ENCODE data around the gene ZNF777.
"Not testable (repeated sequence)": the region's sequence is repeated elsewhere in the genome, so short reads cannot be mapped to it uniquely, and the experiment has no call there.

Gene ZNF777

DNA sequence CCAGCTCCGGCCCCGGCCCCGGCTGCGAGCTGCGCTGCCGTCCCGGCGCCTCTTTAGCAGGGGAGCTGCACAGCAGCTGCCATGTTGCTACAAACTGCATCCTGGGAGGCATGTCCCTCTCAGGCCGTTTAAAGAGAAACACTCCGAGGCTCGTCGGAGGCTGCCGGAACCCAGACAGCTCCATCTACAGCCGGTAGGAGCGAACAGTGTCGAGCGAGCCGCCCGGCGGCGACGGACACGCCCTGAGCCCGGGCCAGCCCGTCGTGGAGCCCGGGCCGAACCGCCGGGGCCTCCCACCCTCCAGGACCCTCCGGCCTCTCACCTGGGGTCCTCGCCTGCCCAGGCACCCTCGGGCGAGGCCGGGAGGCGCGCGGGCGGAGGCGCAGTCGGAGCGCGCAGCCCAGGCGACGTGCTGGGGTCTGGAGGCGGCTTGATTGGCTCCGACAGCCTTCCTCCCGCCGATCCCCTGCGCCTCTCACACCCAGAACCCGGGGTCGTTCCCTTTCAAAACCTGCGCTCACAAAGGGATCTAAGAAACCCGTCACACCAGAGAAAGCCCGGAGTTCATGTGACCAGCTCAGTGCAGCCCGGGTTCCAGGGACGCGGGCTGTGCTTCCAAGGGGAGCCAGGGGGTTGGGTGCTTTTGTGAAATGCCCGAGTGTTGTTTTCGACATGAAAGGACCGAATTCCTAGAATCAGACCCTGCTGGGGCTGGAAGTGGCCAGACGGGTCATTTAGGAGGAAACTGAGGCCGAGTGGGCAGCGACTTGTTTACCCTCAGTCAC, at the start of gene ZNF777:
ZNF777 (minus strand) TSS at position 570 of the 785 bp plus-strand sequence. CDS start 5,040 bp downstream, outside the sequence.
- DNase-seq, result peak; percentile 77

DNA sequence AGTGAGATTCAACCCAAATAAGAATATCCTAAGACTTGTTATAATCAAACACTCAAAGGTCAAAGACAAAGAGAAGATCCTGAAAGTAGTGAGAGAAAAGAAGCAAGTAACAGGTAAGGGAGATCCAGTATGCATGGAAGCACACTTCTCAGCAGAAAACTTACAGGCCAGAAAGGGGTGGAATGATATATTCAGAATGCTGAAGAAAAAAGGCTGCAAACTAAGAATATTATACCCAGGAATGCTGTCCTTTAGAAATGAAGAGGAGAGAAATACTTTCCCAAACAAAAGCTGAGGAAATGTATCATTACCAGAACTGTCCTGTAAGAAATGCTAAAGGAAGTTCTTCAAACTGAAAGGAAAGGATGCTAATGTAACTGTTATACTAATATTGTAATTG, 49.4 kb upstream of the ZNF777 start:
- DNase-seq, result no peak

DNA sequence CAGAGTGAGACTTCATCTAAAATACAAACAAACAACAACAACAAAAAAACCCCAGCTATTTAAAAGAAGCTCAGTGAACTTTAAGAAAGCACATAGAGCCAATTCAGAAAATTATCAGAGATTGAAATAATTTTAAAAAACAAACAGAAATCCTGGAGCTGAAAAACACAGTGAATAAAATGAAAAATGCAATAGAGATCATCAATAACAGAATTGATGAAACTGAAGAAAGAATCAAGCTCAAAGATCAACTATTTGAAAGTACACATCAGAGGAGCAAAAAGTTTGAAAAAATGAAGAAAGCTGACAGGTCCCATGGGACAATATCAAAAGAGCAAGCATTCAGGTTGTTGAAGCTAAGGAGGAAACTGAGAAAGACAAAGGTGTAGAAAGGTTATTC, 48.9 kb upstream of the ZNF777 start:
- DNase-seq, result no peak

DNA sequence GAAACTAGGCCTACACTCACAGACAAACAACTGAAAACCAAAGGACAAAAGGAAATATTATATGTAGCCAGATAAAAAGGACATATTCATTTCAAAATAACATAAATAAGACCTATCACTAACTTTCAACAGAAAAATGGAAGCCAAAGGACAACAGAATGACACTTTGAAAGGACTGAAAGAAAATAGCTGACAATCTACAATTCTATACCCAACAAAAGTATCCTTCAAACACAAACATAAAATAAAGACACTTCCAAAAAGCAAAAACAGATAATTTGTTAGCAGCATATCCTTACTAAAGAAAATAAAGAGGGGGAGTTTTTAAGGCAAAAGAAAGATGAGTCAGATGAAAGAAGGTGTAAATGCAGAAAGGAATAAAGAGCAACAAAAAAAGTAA, 44.7 kb upstream of the ZNF777 start:
- no peak for DNase-seq

DNA sequence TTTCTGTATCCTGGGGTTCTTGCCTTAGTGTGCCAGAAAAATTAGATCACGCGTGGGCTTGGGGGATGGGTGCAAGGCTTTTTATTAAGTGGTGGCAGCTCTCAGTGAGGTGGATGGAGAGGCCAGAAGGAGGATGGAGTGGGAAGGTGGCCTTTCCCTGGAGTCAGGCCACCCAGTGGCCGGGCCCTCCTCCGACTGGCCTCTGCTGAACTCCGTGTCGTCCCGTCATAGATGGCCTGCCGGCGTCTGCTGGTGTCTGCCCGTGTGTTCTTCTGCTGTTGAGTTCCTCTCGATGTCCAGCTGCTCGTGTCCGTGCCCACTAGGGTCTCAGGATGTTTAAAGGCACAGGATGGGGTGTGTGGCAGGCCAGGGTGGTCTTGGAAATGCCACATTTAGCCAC, 40.8 kb upstream of the ZNF777 start:
- DNase-seq, result no peak

DNA sequence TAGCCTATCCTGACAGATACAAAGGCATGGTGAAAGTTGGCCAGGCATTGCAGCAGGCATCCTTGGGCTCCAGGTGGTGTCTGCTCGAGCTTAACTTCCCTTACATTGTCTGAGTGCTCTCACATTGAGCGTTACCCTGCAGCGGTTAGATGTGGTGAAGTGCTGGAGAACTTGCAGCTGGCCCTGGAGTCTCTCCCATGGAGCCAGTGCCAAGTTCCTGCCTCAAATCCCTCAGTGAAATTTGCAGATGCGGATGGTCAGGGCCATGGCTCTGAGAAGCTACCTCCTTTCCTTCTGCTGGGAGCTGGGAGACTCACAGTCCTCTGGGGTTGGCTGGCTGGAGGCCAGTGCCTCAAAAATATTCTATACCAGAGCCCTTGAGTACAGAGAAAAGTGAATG, 40.0 kb upstream of the ZNF777 start:
- DNase-seq, result no peak

DNA sequence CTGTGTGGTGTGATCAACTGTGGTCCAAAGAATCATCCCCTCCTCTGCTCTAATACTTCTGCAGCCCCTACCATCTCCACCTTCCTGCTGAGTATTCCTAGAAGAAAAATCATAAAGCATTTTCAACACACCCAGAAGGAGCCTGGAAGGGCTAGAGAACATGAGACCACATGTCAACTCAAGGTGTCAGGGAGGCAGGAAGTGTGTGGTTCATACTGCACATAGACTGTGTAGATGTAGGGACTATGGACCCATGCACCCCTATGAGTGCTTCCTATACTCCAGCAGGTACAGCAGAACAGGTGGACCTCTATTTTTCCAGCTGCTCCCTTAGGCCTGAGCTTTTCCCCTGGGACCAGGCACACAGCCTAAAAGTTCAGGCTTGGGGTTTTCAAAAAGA, 39.3 kb upstream of the ZNF777 start:
- DNase-seq, result no peak

DNA sequence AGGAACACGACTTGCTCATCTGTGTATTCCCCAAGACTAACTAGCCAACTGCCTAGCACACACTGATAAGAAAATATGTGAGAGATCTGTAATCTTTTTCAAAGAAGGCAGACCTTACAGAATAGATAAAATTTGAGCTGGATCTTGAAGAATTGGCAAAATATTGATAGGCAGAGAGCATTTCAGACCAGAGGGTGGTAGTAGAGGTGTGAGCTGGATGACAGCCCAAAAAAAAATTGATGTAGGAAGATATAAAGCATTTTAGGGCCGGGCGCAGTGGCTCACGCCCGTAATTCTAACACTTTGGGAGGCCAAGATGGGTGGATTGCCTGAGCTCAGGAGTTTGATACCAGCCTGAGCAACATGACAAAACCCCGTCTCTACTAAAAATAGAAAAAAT, 37.9 kb upstream of the ZNF777 start:
- no peak for DNase-seq

DNA sequence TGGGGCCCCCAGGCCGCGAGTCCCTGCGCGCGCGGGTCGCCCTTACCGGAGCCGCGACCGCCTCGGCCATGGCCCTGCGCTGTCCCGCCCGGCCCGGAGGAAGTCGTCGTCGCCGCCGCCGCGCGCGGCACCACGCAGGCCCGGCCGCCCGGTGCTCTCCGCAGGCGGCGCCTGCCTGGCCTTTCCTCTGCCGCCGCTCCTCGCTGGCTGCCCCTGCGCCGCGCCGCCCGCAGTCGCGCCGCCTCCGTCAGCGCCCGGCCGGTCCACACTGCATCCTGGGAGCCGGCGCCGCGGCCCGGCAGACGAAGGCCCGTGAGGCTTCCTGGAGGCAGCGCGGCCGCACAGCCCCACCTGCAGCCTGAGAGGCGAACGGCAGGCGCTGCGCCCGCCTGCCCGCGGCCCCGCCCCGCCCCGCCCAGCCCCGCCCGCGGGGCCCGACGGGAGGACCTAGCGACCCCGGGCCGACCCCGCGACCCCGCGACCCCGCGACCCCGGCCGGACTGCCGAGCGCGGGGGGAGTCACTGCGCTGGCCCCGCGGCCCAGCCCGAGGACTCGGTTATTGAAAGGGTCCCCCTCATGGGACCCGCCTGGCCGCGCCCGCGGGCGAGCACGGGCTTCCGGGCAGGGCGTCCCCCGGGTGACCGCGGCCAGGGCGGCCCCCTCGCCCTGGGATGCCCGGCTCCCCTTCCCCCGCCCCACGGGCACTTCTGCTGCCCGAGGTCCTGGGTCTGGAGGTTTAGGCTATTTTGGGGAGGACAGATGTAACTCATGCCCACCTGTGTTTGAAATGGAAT, 36.8 kb upstream of the ZNF777 start, which contains the start of gene ZNF746:
ZNF746 (minus strand) TSS at position 343 of the 795 bp plus-strand sequence; CDS start at position 70, 273 bp downstream.
- peak; percentile 50 for DNase-seq

DNA sequence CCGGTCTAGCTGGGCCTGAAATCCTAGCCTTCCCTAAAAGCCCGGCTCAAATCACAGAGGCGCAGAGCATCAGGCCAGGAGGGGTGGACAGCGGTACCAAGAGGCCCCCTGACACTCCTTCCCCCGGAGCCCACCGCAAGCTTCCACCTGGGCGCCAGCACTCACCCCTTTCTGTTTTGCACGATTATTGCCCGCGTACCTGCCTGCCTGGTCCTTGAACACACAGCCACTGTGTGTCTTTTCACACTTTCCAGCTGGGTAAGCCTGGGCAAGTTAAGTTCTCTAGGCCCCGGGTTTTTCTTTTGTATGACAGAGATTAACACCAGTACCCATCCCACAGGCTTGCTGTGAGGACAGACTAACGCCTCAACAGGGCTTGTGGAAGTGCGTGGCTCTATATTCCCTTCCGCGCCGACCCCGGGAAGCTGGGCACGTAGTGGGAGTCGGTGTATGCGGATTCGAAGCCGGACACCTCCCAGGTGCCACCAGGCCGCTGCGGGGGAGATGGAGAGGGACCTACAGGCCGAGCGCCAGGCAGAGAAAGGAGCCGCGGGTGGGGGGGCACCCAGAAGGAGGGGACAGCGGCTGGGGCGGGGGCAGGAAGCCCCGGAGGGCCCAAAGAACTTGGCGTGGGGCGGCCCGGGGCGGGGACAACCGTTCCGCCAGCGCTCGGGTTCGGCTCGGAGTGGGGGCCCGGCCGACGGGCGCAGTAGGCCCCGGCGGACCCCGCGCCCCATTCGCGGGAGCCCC, 36.0 kb upstream of the ZNF777 start:
- no peak for DNase-seq

DNA sequence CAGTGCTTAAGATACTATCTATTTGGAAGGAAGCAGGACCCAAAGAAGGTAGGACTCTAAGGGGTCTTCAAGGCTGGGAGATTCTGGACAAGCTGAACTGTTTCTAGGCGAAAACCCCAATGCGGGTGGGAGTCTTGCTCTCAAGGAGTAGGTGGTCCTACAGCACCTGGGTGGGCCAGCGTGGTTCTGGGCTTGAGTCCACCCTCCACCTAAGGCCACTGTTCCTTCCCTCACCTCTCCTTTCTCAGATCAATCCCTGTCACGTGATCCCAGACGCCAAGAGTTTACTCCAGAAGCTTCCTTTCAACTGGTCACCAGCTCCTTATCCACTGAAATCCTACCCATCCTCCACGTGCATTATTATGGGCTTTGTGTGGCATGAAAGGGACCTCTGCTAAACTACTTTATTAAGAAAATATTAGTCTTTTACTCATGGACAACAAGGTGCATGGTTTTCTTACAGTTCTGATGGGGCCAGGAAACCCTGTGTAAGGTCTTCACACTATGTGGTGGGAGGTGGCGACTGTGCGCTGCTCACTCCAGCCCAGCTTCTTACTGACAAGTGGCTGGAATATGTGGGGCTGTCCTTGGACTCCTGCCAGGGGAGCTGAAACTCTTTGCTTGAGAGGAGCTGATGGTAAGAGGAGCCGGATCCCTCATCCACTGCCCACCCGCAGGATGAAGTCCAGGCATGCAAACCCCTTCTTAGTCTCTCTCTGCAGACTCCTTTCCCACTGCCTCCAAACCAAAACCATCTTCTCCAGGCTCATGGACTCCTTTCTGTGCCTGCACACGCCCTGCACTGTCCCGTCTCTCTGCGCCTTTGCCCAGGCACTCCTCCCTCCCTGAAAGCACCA, 35.2 kb upstream of the ZNF777 start:
- DNase-seq, result no peak

DNA sequence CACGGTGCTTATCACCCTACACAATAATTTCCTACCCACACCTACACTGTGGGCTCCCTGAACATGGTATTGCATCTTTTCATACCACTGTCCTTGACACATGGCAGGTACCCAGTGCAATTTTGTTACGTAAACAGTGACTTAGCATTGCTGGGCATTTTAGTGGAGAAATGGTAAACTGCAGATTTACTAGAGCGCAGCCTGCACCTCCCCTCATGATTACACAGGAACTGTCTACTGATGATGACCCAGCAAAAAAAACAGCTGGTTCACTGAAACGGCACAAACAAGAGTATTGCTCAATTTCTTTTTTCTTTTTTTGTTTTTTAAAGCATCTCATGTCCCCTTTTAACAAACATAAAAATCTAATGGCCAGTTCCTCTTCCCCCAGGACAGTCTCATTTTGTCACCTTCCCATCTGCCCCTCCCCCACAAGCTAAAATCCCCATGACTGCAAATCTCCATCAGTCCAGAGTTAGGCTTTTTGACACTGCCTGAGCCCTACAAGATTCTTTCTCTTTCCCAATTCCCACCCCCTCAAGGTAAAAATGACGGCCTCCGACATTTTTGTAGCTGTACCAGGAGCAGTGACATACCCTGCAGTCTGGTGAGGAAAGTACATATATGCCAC, 34.0 kb upstream of the ZNF777 start:
- no peak for DNase-seq

DNA sequence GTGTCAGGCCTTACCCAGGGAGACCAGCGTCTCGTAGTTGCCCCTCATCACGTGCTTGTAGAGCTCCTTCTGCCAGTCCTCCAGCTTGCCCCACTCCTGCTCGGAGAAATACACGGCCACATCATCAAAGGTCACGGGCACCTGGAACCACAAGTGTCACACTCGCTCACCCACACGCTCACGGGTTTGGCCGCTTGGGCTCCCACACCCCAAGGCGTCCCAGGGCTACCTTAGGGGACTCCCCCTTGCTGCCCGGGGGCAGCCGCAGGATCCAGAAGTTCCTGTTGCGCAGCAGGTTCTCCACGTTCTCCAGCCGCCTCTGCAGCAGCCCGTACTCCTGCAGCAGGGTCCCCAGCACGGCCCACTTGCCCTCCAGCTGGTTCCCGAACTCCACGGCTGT, 33.1 kb upstream of the ZNF777 start:
- DNase-seq, result not testable (repeated sequence)

DNA sequence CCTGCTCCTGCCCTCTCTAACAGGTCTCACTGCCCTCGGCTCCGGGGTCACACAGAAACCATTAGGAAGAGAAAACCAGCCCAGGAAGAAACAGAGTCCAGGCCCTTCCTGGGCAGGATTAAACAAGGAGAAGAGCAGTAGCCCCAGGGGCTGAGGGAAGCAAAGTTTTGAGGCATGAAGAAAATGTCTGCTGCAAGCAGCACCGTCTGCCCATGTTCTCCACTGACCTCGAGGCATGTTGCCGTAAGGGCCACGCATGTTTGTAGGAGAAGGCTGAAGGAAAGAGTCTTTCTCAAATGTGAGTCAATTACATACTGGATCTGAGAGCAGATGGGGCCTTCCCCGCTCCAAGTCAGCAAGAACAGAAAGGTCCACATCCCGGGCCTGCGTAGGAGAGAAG, 32.5 kb upstream of the ZNF777 start:
- DNase-seq, result no peak

DNA sequence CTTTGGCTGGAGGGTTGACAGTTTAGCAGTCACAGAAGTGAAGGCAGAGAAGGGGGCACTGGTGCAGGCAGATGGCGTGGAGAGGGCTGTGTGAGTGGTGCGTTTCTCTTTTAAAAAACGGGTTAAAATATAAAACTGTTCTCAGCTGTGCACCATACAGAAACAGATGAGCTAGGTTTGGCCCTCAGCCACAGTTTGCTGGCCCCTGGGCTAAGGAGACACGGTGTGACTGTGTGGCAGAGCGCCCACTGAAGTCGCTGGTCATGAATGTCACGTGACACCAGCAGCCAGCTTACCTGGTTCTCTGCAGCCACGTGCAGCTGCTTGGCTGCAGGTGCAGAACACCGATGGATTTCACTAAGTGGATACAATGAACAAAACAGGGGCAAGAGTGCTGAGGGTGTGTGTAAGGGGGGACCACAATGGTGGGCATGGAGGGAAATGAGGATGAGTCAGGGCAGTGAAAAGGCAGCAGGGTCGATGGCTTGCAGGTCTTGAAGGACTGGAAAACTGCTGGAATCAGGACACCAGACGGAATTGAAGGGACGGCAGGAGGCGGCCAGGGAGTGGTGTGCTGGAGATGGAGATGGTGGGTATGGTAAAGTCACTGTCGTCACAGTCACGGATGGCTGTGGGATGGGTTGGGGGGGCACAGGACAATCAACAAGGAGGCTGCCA, 29.4 kb upstream of the ZNF777 start:
- no peak for DNase-seq

DNA sequence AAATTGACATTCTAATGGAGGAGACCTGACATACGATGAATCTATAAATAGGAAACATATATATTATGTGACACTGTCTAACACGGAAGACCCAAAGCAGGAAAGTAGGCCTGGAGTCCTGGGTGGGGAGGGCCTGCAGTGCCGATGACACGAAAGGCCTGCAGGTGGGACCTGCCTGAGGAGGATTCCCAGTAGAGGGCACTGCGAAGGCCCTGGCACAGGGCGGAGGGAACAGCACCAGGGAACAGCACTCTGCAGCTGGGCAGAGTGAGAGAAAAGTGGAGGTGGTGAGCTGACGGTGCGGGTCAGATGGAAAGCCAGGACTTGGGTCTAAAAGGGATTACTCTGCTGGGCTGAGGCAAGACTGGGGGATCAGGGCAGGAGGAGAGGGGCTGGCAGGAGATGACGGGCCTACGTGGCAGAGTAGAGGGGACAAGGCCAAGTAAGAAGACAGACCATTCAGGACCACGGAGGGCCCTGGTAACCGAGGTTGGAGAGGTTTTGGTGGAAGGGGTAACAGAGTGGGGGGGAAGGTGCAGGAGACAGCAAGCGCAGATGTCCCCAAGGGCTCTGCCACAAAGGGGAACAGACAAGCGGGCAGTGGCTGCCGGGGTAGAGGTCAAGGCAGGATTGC, 28.6 kb upstream of the ZNF777 start:
- DNase-seq, result no peak

DNA sequence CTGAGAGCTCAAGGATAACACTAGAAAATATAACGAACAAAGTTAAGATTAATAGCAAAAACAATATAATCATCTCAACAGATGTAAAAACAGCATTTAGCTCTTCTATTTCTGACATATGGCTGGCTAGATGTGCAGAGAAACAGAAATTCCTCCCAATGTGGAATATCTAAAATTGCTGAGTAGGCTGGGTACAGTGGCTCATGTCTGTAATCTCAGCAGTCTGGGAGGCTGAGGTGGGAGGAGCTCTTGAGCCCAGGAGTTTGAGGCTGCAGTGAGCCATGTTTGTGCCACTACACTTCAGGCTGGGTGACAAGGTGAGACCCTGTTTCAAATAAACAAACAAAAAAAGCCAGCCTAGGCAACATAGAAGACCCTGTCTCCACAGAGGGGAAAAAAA, 18.7 kb upstream of the ZNF777 start:
- DNase-seq, result no peak

DNA sequence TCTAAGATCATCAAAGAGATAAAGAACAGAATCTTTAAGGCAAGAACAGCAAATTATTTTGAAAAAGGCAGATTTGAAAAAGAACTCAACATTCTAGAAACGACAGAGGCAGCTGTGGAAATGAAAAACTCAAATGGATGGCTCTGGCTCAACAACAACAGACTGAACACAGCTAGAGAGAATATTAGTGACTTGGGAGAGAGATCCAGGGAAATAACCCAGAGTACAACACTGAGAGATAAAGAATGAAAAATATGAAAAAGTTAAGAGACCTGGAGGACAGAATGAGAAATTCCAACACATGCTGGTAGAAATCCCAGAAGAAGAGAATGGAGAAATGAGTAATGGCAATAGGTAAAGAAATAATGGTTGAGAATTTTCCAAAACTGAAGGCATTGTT, 17.9 kb upstream of the ZNF777 start:
- DNase-seq, result no peak

DNA sequence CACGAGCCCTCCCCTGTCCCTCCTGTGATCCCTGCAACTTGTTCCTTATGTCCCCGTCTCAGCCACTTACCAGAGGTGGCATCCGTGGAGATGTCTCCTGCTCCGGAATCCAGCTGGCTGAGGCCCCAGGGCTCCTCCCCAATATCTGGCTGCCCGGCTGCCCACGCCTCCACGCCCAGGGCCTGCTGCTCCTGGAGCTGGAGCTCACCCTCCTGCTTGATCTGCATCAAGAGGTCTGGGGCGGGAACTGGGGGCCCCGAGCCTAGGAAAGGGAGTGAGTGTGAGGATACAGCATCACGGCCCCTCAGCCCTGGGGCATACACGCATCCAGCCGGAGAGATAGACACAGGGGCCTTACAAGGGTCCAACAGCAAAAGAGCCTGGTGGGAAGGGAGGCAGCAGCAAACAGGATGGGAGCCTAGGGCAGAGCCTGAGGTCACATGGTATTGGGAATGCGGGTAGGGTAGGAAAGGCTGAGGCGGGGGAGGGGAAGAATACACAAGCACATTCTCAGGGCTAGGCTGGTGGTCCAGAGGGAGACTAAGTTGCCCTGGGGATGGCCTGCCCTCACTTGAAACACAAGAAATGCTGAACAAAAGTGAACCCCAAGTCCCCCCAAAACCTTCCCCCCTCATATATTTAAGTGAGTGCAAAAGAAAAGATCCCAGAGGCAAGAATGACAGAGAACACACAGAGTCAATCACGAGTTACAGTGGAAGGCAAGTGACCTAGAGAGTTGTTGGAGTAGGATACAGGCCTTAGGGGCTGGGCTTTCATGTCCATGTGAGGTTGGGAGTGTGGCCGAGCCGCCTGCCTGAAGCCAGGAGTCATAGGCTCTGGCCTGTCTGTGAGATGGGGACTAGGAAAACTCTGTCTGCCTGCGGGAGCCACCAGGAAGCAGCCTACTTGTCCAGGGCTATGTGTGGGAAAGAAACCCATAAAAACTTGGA, 16.9 kb upstream of the ZNF777 start:
- DNase-seq, result no peak

DNA sequence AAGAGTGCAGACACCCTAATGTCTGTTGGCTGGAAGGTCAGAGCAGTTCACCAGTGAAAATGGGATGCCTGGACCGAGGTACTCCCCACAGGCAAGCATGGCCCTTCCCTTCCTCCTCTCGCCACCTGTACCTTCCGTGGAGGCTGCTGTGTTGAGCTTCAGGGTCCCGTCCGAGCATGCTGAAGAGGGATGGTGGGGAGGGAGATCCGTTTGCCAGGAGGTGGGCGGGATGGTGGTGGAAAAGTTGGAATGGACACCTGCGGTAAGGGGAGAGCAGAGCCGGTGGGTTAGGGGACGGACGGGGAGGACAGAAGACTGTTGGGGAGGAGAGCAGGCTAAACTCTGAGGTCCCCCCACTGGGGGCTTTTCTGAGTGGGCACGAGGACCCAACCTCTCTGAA, 15.9 kb upstream of the ZNF777 start:
- DNase-seq, result no peak

All from NCI-H1694 treated with DMSO at 0.1 percent for 48 hours (cell line).